Neutrophil (primary cell): ENCODE data around the gene TAC4.

Experiments
- H3K27ac ChIP-seq: fragments of 200-600 bp; sonication (generic); 2 replicates; pipeline ENCODE4 v1.5.1; 2016; ENCODE audit warnings: mild to moderate bottlenecking, moderate library complexity
- H3K27me3 ChIP-seq: fragments of 200-600 bp; sonication (generic); 2 replicates; pipeline ENCODE4 v1.6.0; 2016; ENCODE audit warnings: mild to moderate bottlenecking
- H3K36me3 ChIP-seq: fragments of 200-600 bp; sonication (generic); 2 replicates; pipeline ENCODE4 v1.5.1; 2017
- H3K4me1 ChIP-seq, 2 experiments: fragments of 200-600 bp in 1 of 2; sonication (generic) in 1 of 2; 1 replicate in 1 of 2; 2 replicates in 1 of 2; pipeline versions ENCODE4 v1.5.1 to v1.6.1; 2013 to 2016; ENCODE audit warnings: low read depth in 1 of 2, low read length in 1 of 2, mild to moderate bottlenecking in 1 of 2, moderate library complexity in 1 of 2; ENCODE audit not compliant: control insufficient read depth in 1 of 2, insufficient read depth in 1 of 2
- H3K4me3 ChIP-seq, 2 experiments: fragments of 200-600 bp in 1 of 2; sonication (generic) in 1 of 2; 1 replicate in 1 of 2; 2 replicates in 1 of 2; pipeline ENCODE4 v1.5.1; 2013 to 2016; ENCODE audit warnings: low read depth in 1 of 2, low read length in 1 of 2, mild to moderate bottlenecking in 1 of 2, moderate library complexity in 1 of 2
- H3K9me3 ChIP-seq: fragments of 200-600 bp; sonication (generic); 2 replicates; pipeline ENCODE4 v1.5.1; 2016
- CTCF ChIP-seq: fragments of 200-600 bp; sonication (generic); IDR thresholded peaks from 2 replicates; pipeline ENCODE4 v1.5.1; 2016; ENCODE audit warnings: antibody characterized with exemption

Gene TAC4

GRCh38 chr17:49848019-49848473, at the start of gene TAC4:
Gene TAC4 (minus strand): TSS chr17:49848069. CDS start chr17:49848017, 52 bp downstream.
- no peak within 1 kb of the TSS for H3K4me3 ChIP-seq
- H3K36me3 ChIP-seq = peaks cover 44% of the 10 kb centered on the region
- no peak within 1 kb of the TSS for H3K27ac ChIP-seq
- peaks cover 40% of the 10 kb centered on the region for H3K27me3 ChIP-seq
- no peaks in the 10 kb centered on the region for H3K9me3 ChIP-seq
- TF ChIP-seq CTCF = no peak
- peaks cover 14% of the 10 kb centered on the region in 2 experiments for H3K4me1 ChIP-seq

GRCh38 chr17:49896860-49897259, 49.0 kb upstream of the TAC4 start:
- H3K4me1 ChIP-seq = no peaks in the 10 kb centered on the region
- H3K36me3 ChIP-seq = no peaks in the 10 kb centered on the region
- no peaks in the 10 kb centered on the region for H3K9me3 ChIP-seq
- H3K27ac ChIP-seq = no peak overlapping the region
- H3K27me3 ChIP-seq = peaks cover 99% of the 10 kb centered on the region
- TF ChIP-seq CTCF = no peak
- no peak overlapping the region for H3K4me3 ChIP-seq

DNA sequence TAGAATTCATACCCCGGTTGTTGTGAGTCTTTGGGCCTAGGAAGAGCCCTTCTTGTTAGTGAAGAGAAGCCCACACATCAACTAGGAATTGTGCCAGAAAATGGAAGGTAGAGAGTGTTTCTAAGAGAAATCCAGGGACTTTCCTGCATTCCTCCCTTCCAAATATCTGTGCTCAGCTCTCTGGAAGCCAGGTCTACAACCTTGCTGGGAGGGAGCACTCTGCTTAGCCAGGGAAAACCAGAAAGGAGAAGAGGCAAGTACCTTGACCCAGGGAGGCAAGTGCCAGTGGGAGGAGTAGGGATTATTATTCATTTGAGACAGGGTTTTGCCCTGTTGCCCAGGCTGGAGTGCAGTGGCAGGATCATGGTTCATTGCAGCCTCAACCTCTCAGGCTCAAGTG, 48.4 kb upstream of the TAC4 start:
- no peak overlapping the region for H3K27ac ChIP-seq
- no peaks in the 10 kb centered on the region for H3K36me3 ChIP-seq
- no peaks in the 10 kb centered on the region for H3K4me1 ChIP-seq
- H3K9me3 ChIP-seq = no peaks in the 10 kb centered on the region
- H3K4me3 ChIP-seq = no peak overlapping the region
- no peak for TF ChIP-seq CTCF
- peaks cover 99% of the 10 kb centered on the region for H3K27me3 ChIP-seq

- no peaks in the 10 kb centered on the region for H3K9me3 ChIP-seq
- H3K27ac ChIP-seq = no peak overlapping the region
- H3K27me3 ChIP-seq = peaks cover 99% of the 10 kb centered on the region
- no peak overlapping the region for H3K4me3 ChIP-seq
- TF ChIP-seq CTCF = no peak
- no peaks in the 10 kb centered on the region for H3K4me1 ChIP-seq
- H3K36me3 ChIP-seq = no peaks in the 10 kb centered on the region
These were observed 47.9 kb upstream of the TAC4 start for GRCh38 chr17:49895812-49896211.

GRCh38 chr17:49894761-49895160, 46.9 kb upstream of the TAC4 start:
- no peaks in the 10 kb centered on the region for H3K9me3 ChIP-seq
- H3K27me3 ChIP-seq = peaks cover 99% of the 10 kb centered on the region
- no peak for TF ChIP-seq CTCF
- H3K4me3 ChIP-seq = no peak overlapping the region
- H3K4me1 ChIP-seq = no peaks in the 10 kb centered on the region
- no peaks in the 10 kb centered on the region for H3K36me3 ChIP-seq
- no peak overlapping the region for H3K27ac ChIP-seq
